ENCODE data around the gene UFSP1. TPM values are rescaled to one million over a fixed set of nuclear protein-coding genes. Genes with fewer than 3 reads are reported as not detected.

The UFSP1 gene
- total and polyA plus RNA-seq, 2 of the 13 experiments (the other 11 are each of a cell fraction or from before 2014, with no cell fraction given): 0.65 to 3.3 TPM

DNA sequence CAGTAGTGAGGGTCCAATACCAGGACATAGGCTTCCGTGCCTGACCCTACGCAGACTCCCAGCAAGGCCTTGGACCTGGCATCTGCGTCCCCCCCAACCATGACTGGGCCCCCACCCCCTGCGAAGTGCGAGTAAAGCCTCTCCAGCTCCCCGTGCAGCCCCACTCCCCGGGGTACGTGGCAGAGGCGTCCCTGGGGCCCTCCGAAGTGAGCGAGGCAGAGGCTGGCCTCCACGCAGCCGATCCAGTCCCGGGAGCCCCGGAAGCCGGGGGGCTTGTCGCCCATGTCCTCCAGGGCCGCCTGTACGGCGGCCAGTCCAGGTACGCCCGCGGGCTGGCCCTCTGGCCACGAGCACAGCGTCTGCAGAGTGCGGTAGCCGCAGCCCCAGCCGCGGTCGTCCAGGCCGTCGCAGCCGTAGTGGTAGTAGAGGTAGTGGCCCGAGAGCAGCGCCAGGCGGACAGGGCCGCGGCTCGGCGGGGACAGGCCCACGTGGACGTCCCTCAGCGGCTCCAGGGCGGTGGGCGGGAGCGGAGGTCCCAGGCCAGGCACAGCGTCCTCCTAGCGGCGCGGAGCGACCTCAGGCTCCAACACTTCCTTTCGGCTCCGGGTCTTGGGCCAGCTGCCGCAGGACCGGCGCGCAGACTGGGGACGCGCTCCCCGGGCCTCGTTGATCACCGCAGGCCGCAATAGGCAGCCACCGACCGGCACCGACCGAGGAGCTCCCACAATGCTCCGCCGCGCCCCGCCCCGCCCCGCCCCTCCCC is at the start of gene UFSP1 (continued):
- TF ChIP-seq ZNF773 (CRISPR knock-in tag; IDR thresholded peaks at IDR 0.05; ENCODE audit: borderline replicate concordance) (0 out of 2 replicates have a peak, but pooled peaks have one; percentile 61), HDAC2 (CRISPR knock-in tag; IDR thresholded peaks at IDR 0.05) (no peak), AGO1 (IDR thresholded peaks at IDR 0.05; ENCODE audit: low read depth, low read length, poor library complexity, severe bottlenecking) (peak; percentile 46), ELF4 (CRISPR knock-in tag; IDR thresholded peaks at IDR 0.05; ENCODE audit: borderline replicate concordance) (no peak), ZNF354B (CRISPR knock-in tag; IDR thresholded peaks at IDR 0.05) (no peak), BRD4 (CRISPR knock-in tag; IDR thresholded peaks at IDR 0.05) (peak; percentile 79; the same call in 1 of the 2 replicates), TAF1 (CRISPR knock-in tag; IDR thresholded peaks at IDR 0.05) (peak; percentile 83; the same call in 1 of the 2 replicates), ZNF615 (CRISPR knock-in tag; IDR thresholded peaks at IDR 0.05; ENCODE audit: borderline replicate concordance) (no peak), ZKSCAN8 (CRISPR knock-in tag; IDR thresholded peaks at IDR 0.05; ENCODE audit: borderline replicate concordance) (no peak), NFIC (IDR thresholded peaks at IDR 0.05; ENCODE audit: low read length) (no peak), AGO2 (optimal IDR thresholded peaks at IDR 0.05; ENCODE audit: low read depth, low read length) (peak; percentile 98), U2AF2 (IDR thresholded peaks at IDR 0.05; ENCODE audit: low read depth, low read length) (no peak), ARNTL (CRISPR knock-in tag; IDR thresholded peaks at IDR 0.05) (no peak), NCOR1 (IDR thresholded peaks at IDR 0.05; ENCODE audit: borderline replicate concordance, low read length) (no peak), EHMT2 (IDR thresholded peaks at IDR 0.05; ENCODE audit: borderline replicate concordance, low read depth, low read length) (no peak), ZMYM2 (CRISPR knock-in tag; IDR thresholded peaks at IDR 0.05) (no peak), ZNF331 (CRISPR knock-in tag; IDR thresholded peaks at IDR 0.05) (no peak; the same call in 1 of the 2 replicates), HNRNPK (IDR thresholded peaks at IDR 0.05; ENCODE audit: low read depth, low read length, poor library complexity, severe bottlenecking) (peak; percentile 95), CREB1 (IDR thresholded peaks at IDR 0.05) (no peak), CREB1 (CRISPR knock-in tag; IDR thresholded peaks at IDR 0.05) (no peak), PITX1 (CRISPR knock-in tag; IDR thresholded peaks at IDR 0.05) (peak; percentile 17; the same call in 1 of the 2 replicates), MED13 (CRISPR knock-in tag; IDR thresholded peaks at IDR 0.05) (peak; percentile 83)
- TF ChIP-seq, protein P1, sequence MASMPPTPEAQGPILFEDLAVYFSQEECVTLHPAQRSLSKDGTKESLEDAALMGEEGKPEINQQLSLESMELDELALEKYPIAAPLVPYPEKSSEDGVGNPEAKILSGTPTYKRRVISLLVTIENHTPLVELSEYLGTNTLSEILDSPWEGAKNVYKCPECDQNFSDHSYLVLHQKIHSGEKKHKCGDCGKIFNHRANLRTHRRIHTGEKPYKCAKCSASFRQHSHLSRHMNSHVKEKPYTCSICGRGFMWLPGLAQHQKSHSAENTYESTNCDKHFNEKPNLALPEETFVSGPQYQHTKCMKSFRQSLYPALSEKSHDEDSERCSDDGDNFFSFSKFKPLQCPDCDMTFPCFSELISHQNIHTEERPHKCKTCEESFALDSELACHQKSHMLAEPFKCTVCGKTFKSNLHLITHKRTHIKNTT (CRISPR knock-in tag; IDR thresholded peaks at IDR 0.05): 0 out of 2 replicates have a peak, but pooled peaks have one; percentile 66
- TF ChIP-seq, protein P2, sequence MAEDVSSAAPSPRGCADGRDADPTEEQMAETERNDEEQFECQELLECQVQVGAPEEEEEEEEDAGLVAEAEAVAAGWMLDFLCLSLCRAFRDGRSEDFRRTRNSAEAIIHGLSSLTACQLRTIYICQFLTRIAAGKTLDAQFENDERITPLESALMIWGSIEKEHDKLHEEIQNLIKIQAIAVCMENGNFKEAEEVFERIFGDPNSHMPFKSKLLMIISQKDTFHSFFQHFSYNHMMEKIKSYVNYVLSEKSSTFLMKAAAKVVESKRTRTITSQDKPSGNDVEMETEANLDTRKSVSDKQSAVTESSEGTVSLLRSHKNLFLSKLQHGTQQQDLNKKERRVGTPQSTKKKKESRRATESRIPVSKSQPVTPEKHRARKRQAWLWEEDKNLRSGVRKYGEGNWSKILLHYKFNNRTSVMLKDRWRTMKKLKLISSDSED (CRISPR knock-in tag; IDR thresholded peaks at IDR 0.05): no peak; the same call in 1 of the 2 replicates
- TF ChIP-seq, protein P3, sequence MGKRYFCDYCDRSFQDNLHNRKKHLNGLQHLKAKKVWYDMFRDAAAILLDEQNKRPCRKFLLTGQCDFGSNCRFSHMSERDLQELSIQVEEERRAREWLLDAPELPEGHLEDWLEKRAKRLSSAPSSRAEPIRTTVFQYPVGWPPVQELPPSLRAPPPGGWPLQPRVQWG (CRISPR knock-in tag; IDR thresholded peaks at IDR 0.05; ENCODE audit: borderline replicate concordance, low read depth): no peak
- TF ChIP-seq, protein P4, sequence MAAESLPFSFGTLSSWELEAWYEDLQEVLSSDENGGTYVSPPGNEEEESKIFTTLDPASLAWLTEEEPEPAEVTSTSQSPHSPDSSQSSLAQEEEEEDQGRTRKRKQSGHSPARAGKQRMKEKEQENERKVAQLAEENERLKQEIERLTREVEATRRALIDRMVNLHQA (CRISPR knock-in tag; IDR thresholded peaks at IDR 0.05): no peak
- TF ChIP-seq, protein P5, sequence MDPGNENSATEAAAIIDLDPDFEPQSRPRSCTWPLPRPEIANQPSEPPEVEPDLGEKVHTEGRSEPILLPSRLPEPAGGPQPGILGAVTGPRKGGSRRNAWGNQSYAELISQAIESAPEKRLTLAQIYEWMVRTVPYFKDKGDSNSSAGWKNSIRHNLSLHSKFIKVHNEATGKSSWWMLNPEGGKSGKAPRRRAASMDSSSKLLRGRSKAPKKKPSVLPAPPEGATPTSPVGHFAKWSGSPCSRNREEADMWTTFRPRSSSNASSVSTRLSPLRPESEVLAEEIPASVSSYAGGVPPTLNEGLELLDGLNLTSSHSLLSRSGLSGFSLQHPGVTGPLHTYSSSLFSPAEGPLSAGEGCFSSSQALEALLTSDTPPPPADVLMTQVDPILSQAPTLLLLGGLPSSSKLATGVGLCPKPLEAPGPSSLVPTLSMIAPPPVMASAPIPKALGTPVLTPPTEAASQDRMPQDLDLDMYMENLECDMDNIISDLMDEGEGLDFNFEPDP (CRISPR knock-in tag; conservative IDR thresholded peaks at IDR 0.05): no peak

All from HepG2 (cell line).